Glomerular visceral epithelial cell (primary cell): ENCODE results near the gene RAB7A.

ENCODE experiments used
- DNase-seq: peaks from one replicate; pipeline ENCODE4 v3.0.0-alpha.2; 2016; ENCODE audit errors: extremely low spot score

The RAB7A gene

GRCh38 chr3:128726023-128727016, at the start of gene RAB7A:
Gene RAB7A, plus strand, starts transcription at chr3:128726183. Its CDS starts 69,185 bp downstream, at chr3:128795368.
- peak; percentile 96 for DNase-seq

- no peak for DNase-seq
These were observed 46.6 kb upstream of the RAB7A start for GRCh38 chr3:128679338-128679737.

DNA sequence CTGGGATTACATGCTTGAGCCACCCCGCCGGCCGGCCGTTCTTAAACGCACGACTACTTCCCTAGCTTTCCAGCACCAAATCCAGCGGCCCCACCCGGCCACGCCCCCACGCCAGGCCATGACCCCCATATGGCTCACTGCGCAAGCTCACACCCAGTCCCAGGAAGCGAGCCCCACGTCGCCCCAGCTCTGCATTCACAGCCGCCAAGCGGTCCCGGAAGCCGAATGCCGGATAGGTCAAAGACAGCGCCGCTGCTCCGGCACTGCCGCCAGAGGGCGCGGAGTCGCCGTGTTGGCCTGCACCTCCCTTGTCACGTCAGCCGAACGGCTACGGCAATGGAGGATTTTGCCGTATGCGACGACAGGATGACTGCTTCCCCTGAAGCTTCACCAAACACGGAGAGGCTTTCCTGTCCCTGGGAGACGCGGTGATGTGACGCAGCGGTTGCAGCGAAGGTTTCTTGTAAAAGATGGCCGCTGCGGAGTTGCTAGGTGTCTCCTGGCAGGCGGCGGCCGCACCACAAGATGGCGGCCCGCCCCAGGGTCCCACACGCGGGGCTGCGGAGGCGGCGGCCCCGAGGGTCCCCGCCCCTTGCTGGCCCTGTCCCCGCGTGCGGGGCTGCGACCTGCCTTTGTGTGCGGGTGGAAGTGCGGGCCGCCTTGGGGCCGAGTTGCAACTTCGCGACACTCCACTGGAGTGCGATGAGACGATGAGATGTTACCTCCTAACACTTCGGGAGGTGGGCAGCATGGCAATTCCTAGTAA, 45.2 kb upstream of the RAB7A start:
- DNase-seq = peak; percentile 98

- DNase-seq = no peak
These were observed 44.6 kb upstream of the RAB7A start for GRCh38 chr3:128681369-128681829.

- no peak for DNase-seq
These were observed 42.0 kb upstream of the RAB7A start for GRCh38 chr3:128683957-128684356.

- no peak for DNase-seq
These were observed 40.8 kb upstream of the RAB7A start for GRCh38 chr3:128684986-128685726.

GRCh38 chr3:128686465-128686864, 39.5 kb upstream of the RAB7A start:
- no peak for DNase-seq

GRCh38 chr3:128689060-128689459, 36.9 kb upstream of the RAB7A start:
- DNase-seq = no peak

GRCh38 chr3:128693696-128694095, 32.3 kb upstream of the RAB7A start:
- no peak for DNase-seq

DNA sequence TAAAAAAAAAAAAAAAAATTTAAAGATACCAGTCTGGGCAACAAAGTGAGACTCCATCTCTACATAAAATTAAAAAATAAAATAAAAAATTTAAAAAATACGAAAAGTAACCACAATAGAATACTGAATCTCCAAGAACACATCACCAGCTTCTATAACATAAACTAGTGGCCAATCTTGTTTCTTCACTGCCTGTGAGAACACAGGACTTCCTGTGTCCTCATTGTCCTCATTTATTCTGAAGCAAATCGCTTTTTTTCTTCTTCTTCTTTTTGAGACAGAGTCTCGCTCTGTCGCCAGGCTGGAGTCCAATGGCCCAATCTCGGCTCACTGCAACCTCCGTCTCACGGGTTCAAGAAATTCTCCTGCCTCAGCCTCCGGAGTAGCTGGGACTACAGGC, 28.6 kb upstream of the RAB7A start:
- DNase-seq = no peak

DNA sequence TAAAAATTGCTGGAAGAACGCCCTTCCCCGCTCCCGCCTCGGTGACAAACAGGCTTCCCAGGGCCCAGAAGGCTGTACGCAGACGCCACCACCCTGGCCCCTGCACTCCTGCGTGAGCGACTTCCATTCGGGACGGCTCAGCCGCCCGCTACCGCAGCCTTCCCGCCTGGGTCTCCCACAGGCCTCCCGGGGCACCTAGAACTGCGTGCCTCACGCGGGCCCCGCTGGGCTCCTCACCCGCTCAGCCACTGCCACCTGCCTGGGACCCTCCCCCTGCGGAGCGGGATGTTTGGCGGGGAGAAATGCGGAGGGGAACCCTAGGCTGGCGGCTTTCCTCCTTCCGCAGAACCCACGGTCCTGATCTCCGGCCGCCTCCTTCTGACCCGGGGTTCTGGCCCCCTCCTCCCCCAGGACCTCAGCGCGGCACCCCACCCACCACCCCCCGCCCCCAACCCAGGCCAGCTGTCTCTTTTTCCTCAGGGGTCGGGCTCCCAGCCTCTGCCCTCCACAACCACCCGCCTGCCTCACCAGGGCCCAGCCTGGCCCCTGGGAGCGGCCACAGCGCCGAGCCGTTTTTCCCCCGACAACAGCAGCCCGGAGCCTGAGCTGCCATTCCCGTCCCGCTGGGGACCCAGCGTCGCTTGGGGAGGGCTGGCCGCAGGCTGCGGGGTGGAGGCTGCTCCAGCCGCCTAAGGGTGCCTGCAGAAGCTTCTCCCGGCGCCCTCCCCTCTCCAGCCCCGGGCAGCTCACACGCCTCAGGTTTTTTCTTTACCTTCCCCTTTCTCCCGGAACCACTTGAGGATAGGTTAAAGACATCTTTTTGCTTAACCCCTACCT, 27.6 kb upstream of the RAB7A start:
- peak; percentile 18 for DNase-seq

DNA sequence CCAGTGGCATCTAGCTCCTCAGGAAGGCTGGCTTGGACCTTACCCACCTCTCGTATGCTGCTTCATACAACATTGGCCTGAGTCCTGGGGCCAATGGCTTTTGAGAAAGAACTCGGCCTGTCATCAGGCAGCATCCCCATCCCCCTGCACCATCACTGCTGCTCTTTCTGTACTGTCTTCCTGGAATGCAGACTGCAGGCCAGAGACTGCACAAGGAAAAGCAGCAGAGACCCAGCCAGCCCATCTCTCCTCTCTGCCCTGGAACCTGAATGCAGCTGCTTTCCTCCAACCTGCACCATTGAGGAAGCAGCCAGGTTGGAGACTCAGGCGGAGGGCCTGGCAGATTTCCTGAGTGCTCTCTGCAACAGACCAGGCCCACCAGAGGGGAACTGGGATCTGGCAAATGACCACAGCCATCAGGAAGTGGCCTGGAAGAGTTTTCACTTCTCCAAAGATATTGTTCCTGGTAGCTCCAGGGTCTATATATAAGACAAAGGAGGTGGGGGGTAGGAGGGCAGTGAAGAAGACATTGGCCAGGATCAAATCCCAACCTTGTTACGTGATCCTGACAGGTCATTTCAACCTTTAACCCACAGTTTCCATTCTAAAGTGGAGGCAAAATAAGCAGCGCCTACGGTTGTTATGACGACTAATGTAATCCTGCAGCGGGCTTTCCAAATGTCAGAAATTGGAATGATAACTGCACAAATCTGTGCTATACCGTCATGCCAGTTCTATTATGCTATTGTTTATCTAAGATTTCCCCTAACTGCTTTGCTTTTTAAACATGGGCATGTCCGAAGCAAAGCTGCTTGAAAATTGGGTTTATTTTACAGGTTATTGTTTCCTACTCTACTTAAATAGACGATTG, 24.4 kb upstream of the RAB7A start:
- no peak for DNase-seq

DNA sequence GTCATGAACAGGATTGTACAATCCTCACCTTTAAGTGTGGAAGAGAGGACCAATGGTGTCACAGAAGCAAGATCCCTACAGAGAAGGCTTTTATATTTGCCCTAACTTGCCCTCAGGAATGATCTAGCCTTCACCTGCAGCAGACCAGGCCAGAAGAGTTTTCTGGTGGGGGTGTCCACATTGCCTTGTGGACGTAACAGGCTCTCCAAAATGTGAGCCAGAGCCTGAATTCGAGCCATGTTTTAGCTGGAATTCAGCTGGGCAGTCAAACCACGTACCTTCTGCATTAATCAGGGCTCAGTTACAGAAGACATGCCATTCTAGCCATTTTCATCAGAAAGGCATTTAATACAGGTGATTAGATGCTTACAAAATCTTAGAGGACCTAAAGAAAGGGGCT, 23.6 kb upstream of the RAB7A start:
- no peak for DNase-seq

DNA sequence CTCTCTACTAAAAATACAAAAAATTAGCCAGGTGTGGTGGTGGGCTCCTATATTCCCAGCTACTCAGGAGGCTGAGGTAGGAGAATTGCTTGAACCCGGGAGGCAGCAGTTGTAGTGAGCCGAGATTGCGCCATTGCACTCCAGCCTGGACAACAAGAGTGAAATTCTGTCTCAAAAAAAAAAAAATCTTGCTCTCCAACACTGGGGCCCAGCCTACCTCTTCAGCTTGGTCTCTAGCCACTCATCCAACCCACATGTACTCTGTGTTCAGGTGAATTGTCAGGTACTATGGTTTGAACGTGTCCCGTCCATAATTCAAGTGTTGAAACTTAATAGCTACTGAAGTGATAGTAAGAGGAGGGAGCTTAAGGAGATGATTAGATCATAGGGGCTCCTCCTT, 22.4 kb upstream of the RAB7A start:
- no peak for DNase-seq

DNA sequence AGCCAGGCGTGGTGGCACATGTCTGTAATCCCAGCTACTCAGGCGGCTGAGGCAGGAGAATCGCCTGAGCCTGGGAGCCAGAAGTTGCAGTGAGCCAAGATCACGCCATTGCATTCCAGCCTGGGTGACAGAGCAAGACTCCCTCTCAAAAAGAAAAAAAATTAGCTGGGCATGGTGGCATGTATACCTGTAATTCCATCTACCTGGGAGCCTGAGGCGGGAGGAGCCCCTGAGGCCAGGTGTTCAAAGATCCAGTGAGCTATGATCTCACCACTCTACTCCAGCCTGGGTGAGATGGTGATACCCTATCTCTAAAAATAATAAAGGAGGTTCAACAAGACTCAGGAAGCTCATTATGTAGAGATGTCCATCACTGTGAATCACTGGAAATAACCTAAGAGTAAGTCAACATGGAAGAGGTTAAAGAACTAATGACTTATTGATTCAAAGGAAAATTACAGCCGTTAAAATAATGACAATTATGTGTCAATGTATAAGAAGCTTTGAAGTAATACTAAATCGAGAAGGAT, 19.8 kb upstream of the RAB7A start:
- DNase-seq = no peak

GRCh38 chr3:128707928-128708494, 18.0 kb upstream of the RAB7A start:
- no peak for DNase-seq

DNA sequence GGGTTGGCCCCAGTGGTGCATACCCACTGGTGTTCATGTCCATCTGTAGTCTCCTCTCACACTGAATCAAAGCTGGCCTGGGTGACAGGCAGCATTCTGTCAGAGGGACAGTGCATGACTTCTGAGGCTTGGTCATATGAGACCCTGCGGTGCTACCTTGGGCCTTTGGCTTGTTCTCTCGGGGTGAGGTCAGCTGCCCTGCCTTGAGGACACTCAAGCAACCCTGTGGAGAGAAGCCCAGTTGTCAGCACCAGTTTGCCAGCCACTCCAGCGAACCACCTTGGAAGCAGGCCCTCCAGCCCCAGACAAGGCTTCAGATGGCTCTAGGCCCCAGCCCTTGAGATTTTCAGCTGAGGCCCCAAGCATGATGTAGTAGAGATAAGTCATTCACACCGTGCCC, 16.9 kb upstream of the RAB7A start:
- DNase-seq = no peak

DNA sequence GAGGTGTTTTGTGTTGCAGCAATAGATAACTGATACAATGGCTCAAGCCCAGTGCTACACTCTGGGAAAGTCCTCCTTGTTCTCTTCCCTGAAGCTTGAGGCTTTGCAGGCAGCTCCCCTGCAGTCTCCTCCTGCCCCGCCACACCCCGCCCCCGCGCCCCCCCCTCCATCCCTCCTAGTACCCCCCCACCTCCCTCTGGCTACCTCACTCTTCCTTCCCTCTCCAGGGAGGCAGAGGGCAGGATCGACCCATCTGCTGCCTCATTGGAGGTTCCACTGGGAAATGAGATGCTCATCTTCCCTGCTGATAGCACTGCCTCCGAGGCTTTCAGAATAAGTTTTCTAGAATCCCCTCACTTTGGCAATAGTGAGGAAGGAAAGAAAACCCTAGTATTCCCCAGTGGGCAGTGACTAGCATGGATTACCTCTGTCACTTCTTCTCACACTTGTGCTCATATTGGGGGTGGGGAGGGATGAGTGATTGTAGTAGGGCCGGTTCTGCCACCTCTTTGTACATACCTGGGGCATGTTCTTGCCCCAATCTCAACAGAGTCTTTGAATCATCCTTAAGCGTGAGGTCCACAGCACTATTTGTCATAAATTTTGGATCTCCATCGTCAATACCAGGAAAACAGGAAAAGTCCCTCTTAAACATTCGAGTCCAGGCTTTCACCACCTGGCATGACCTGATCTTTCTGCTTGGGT, 16.3 kb upstream of the RAB7A start:
- no peak for DNase-seq
